Measurements from ENCODE around the gene LRP1B.

DNA sequence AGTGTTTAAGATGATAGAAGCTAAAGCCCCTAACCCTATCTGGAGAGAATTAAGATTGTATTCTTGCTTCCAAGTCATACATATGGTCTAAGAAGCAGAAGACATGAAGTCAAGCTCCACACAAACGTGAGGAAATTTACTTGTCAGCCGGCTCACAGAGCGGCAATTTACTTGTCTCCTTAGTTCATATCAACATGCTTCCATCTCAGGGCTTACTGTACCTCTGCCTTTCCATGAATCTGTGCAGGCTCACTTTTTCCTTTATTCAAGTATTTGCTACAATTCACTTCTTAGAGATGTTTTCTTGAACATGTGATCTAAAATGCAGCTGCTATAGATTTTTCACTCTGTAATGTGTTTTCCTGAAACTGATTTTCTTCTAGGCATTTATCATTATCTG lies 1386.4 kb downstream of the LRP1B start:
- TF ChIP-seq, protein P1, sequence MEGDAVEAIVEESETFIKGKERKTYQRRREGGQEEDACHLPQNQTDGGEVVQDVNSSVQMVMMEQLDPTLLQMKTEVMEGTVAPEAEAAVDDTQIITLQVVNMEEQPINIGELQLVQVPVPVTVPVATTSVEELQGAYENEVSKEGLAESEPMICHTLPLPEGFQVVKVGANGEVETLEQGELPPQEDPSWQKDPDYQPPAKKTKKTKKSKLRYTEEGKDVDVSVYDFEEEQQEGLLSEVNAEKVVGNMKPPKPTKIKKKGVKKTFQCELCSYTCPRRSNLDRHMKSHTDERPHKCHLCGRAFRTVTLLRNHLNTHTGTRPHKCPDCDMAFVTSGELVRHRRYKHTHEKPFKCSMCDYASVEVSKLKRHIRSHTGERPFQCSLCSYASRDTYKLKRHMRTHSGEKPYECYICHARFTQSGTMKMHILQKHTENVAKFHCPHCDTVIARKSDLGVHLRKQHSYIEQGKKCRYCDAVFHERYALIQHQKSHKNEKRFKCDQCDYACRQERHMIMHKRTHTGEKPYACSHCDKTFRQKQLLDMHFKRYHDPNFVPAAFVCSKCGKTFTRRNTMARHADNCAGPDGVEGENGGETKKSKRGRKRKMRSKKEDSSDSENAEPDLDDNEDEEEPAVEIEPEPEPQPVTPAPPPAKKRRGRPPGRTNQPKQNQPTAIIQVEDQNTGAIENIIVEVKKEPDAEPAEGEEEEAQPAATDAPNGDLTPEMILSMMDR (IDR thresholded peaks at IDR 0.05; ENCODE audit: low read depth, low read length, poor library complexity, severe bottlenecking): no peak
- TF ChIP-seq EZH2phosphoT487 (IDR thresholded peaks at IDR 0.05; ENCODE audit: borderline replicate concordance, low read length): no peak
